ENCODE measurements around the gene ABLIM3. TPM values are rescaled to one million over a fixed set of nuclear protein-coding genes. Genes with fewer than 3 reads are reported as not detected.

Gene ABLIM3
- total RNA-seq, 2 experiments from 2014 or later, result not detected

- Histone ChIP-seq H3K4me2 (ENCODE audit: low read length) (no peak overlapping the region), H4K20me1 (ENCODE audit: insufficient read depth, low read length) (no peaks in the 10 kb centered on the region), H3K36me3 (ENCODE audit: insufficient read depth, low read length) (no peaks in the 10 kb centered on the region), H2AFZ (ENCODE audit: low read length) (no peak overlapping the region), H3K4me3 (ENCODE audit: low read depth, low read length, poor library complexity, severe bottlenecking) (no peak overlapping the region), H3K9me3 (ENCODE audit: low read length) (no peaks in the 10 kb centered on the region), H3K27ac (ENCODE audit: low read depth, low read length, poor library complexity, severe bottlenecking) (no peak overlapping the region), H3K79me2 (ENCODE audit: insufficient read depth, low read depth, low read length) (no peaks in the 10 kb centered on the region), H3K9me2 (ENCODE audit: insufficient read depth, low read length) (no peaks in the 10 kb centered on the region), H3K4me1 (ENCODE audit: insufficient read depth, low read length, poor library complexity, severe bottlenecking) (no peaks in the 10 kb centered on the region)
- intact Hi-C loops (cut with micrococcal nuclease; ENCODE audit: unreplicated experiment), result no loop called here
- BruUV-seq (replicated peaks), result no TSS peak
- ChIA-PET POLR2A (interaction anchor here (0.7 to 1.0 kb wide), 2 partner anchors 18 to 48 kb away, joined by 3 to 4 read pairs; no protein-coding TSS in a partner anchor), CTCF (ENCODE audit: unreplicated experiment) (interaction anchor here (1.0 kb wide), 1 partner anchor 13 kb away, joined by 4 read pairs; no protein-coding TSS in a partner anchor)
- no peak for TF ChIP-seq EZH2phosphoT487 (IDR thresholded peaks at IDR 0.05; ENCODE audit: borderline replicate concordance, low read depth, low read length)
- TF ChIP-seq, protein P1, sequence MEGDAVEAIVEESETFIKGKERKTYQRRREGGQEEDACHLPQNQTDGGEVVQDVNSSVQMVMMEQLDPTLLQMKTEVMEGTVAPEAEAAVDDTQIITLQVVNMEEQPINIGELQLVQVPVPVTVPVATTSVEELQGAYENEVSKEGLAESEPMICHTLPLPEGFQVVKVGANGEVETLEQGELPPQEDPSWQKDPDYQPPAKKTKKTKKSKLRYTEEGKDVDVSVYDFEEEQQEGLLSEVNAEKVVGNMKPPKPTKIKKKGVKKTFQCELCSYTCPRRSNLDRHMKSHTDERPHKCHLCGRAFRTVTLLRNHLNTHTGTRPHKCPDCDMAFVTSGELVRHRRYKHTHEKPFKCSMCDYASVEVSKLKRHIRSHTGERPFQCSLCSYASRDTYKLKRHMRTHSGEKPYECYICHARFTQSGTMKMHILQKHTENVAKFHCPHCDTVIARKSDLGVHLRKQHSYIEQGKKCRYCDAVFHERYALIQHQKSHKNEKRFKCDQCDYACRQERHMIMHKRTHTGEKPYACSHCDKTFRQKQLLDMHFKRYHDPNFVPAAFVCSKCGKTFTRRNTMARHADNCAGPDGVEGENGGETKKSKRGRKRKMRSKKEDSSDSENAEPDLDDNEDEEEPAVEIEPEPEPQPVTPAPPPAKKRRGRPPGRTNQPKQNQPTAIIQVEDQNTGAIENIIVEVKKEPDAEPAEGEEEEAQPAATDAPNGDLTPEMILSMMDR (conservative IDR thresholded peaks at IDR 0.05; ENCODE audit: low read length), result no peak
- no peak for DNase-seq (ENCODE audit: low spot score)
Observed at GRCh38 chr5:149280124-149280523, 138.8 kb downstream of the ABLIM3 start.

- Histone ChIP-seq H3K79me2 (ENCODE audit: insufficient read depth, low read depth, low read length) (no peaks in the 10 kb centered on the region), H3K4me3 (ENCODE audit: low read depth, low read length, poor library complexity, severe bottlenecking) (no peak overlapping the region), H3K9me2 (ENCODE audit: insufficient read depth, low read length) (no peaks in the 10 kb centered on the region), H3K27ac (ENCODE audit: low read depth, low read length, poor library complexity, severe bottlenecking) (no peak overlapping the region), H4K20me1 (ENCODE audit: insufficient read depth, low read length) (no peaks in the 10 kb centered on the region), H2AFZ (ENCODE audit: low read length) (no peak overlapping the region), H3K4me2 (ENCODE audit: low read length) (no peak overlapping the region), H3K4me1 (ENCODE audit: insufficient read depth, low read length, poor library complexity, severe bottlenecking) (no peaks in the 10 kb centered on the region), H3K36me3 (ENCODE audit: insufficient read depth, low read length) (no peaks in the 10 kb centered on the region), H3K9me3 (ENCODE audit: low read length) (no peaks in the 10 kb centered on the region)
- no TSS peak for BruUV-seq (replicated peaks)
- ChIA-PET CTCF (ENCODE audit: unreplicated experiment) (no interaction called here), POLR2A (no interaction called here)
- intact Hi-C loops (cut with micrococcal nuclease; ENCODE audit: unreplicated experiment), result no loop called here
- no peak for DNase-seq (ENCODE audit: low spot score)
- no peak for TF ChIP-seq EZH2phosphoT487 (IDR thresholded peaks at IDR 0.05; ENCODE audit: borderline replicate concordance, low read depth, low read length)
- TF ChIP-seq, protein P1 (conservative IDR thresholded peaks at IDR 0.05; ENCODE audit: low read length), result no peak
Observed at GRCh38 chr5:149280802-149281201, 139.5 kb downstream of the ABLIM3 start.

- intact Hi-C loops (cut with micrococcal nuclease; ENCODE audit: unreplicated experiment), result no loop called here
- BruUV-seq (replicated peaks), result no TSS peak
- TF ChIP-seq EZH2phosphoT487 (IDR thresholded peaks at IDR 0.05; ENCODE audit: borderline replicate concordance, low read depth, low read length), result no peak
- TF ChIP-seq, protein P1 (conservative IDR thresholded peaks at IDR 0.05; ENCODE audit: low read length), result no peak
Observed at GRCh38 chr5:149282027-149282965, 141.0 kb downstream of the ABLIM3 start.

More at GRCh38 chr5:149282027-149282965, 141.0 kb downstream of the ABLIM3 start:
- CTCF ChIA-PET (ENCODE audit: unreplicated experiment), result no interaction called here
- Histone ChIP-seq H3K4me1 (ENCODE audit: insufficient read depth, low read length, poor library complexity, severe bottlenecking) (no peaks in the 10 kb centered on the region), H3K36me3 (ENCODE audit: insufficient read depth, low read length) (no peaks in the 10 kb centered on the region), H3K9me3 (ENCODE audit: low read length) (no peaks in the 10 kb centered on the region), H3K4me2 (ENCODE audit: low read length) (no peak overlapping the region), H3K4me3 (ENCODE audit: low read depth, low read length, poor library complexity, severe bottlenecking) (no peak overlapping the region), H4K20me1 (ENCODE audit: insufficient read depth, low read length) (no peaks in the 10 kb centered on the region), H3K9me2 (ENCODE audit: insufficient read depth, low read length) (no peaks in the 10 kb centered on the region), H3K79me2 (ENCODE audit: insufficient read depth, low read depth, low read length) (no peaks in the 10 kb centered on the region), H3K27ac (ENCODE audit: low read depth, low read length, poor library complexity, severe bottlenecking) (no peak overlapping the region), H2AFZ (ENCODE audit: low read length) (no peak overlapping the region)
- POLR2A ChIA-PET, result interaction anchor here (0.6 kb wide), 1 partner anchor 250 kb away, joined by 3 read pairs; no protein-coding TSS in a partner anchor
- DNase-seq (ENCODE audit: low spot score), result no peak

Data from OCI-LY7 (cell line).